Peyer's patch (tissue), 4 donors: Measurements from ENCODE around the gene LIN37.

Experiments used
- CTCF ChIP-seq, 6 experiments: fragments of 450-650 bp in 4 of 6; fragments of 200-600 bp in 2 of 6; sonication (generic) in 1 of 6; IDR thresholded peaks; one replicate each; pipeline ENCODE4 v1.5.1; 2017 to 2019; ENCODE audit warnings: antibody characterized with exemption in 6 of 6, mild to moderate bottlenecking in 3 of 6, moderate library complexity in 1 of 6
- POLR2A ChIP-seq, 2 donors: fragments of 450-650 bp; IDR thresholded peaks; one replicate each; pipeline ENCODE4 v1.5.1; 2017; ENCODE audit warnings: antibody characterized with exemption in 2 of 2, mild to moderate bottlenecking in 2 of 2, moderate library complexity in 2 of 2

DNA sequence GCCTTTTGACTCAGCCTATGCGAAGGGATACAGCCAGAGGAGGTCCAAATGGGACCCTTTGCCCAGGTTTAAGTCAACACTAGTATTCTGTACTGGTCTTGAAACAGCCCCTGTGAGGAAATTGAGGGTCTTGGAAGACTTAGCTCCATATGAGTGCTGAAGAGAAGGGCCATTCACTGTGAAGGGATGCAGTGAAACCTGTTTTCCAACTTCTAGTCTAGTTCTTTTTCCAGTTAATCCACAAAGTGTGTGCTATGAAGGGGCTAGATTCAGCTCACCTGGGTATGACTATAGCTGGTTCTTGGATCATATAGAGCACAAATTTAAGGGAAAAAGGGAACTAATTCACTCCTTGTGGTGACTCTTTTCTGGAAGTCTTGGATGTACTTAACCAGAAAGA lies 40.0 kb upstream of the LIN37 start:
- no peak for TF ChIP-seq CTCF (IDR thresholded peaks at IDR 0.05)
- no peak for TF ChIP-seq POLR2A (IDR thresholded peaks at IDR 0.05)
